K562 (cell line): ENCODE measurements around the gene GUK1. TPM values are rescaled to one million over a fixed set of nuclear protein-coding genes. Genes with fewer than 3 reads are reported as not detected.

Source experiments
- ATAC-seq: fragments of 200-7000 bp; cut with Tn5 transposase; 3 replicates; pipeline ENCODE4 v1.9.1; 2020; ENCODE audit warnings: moderate library complexity
- BruUV-seq: library from RNA; stranded (reverse); fragments of 400-500 nt; replicated peaks from 2 replicates; lab custom pipeline; 2021; lab: Mats Ljungman, UMichigan
- CTCF ChIA-PET: fragments of 300-600 bp; formaldehyde crosslinking; extraction: SDS; loops from one replicate; lab custom pipeline; 2021; ENCODE audit warnings: low intra/inter-chr PET ratio; lab: Yijun Ruan, JAX
- POLR2A ChIA-PET: fragments of 300-600, 350-650 bp; sonication (Branson Sonifier 250); formaldehyde crosslinking; extraction: SDS; loops from one replicate; lab custom pipeline; 2021; ENCODE audit warnings: antibody characterized with exemption, inconsistent platforms; lab: Yijun Ruan, JAX
- DNase-seq, 4 experiments: peaks; one replicate each; pipeline versions ENCODE4 v3.0.0 to v3.0.0-alpha.2; 2011 to 2018; ENCODE audit warnings: low spot score in 3 of 4, mixed read lengths in 3 of 4; ENCODE audit errors: extremely low read depth in 1 of 4
- FAIRE-seq: peaks from 2 replicates; lab custom pipeline; 2011; peaks lifted over from hg19 to GRCh38; lab: Jason Lieb, UNC
- H2AFZ ChIP-seq: 2 replicates; pipeline ENCODE4 v1.6.0; 2011; ENCODE audit warnings: low read depth, low read length, control low read depth, inconsistent platforms
- H3K27ac ChIP-seq: fragments of 200-600 bp; 3 replicates; pipeline ENCODE4 v1.8.0; 2011; ENCODE audit warnings: low read depth, mild to moderate bottlenecking, control low read depth, inconsistent platforms, low read length, moderate library complexity, mixed read lengths; ENCODE audit errors: extremely low read depth
- H3K27me3 ChIP-seq, 2 experiments: fragments of 300-600 bp in 1 of 2; 2 replicates in 1 of 2; 3 replicates in 1 of 2; pipeline versions ENCODE4 v1.6.0 to v1.8.0; 2011; ENCODE audit warnings: inconsistent platforms in 2 of 2, low read length in 2 of 2, mild to moderate bottlenecking in 1 of 2, mixed read lengths in 1 of 2, moderate library complexity in 1 of 2; ENCODE audit not compliant: control insufficient read depth in 2 of 2, insufficient read depth in 2 of 2
- H3K36me3 ChIP-seq: fragments of 300-600 bp; 3 replicates; pipeline ENCODE4 v1.8.0; 2011; ENCODE audit warnings: mild to moderate bottlenecking, low read length, inconsistent platforms; ENCODE audit not compliant: control insufficient read depth, insufficient read depth
- H3K4me1 ChIP-seq, 2 experiments: fragments of 200-600 bp in 1 of 2; replicated peaks in 1 of 2; 2 replicates in 1 of 2; 3 replicates in 1 of 2; pipeline versions ENCODE4 v1.5.1 to v1.8.0; 2011; ENCODE audit warnings: inconsistent platforms in 2 of 2, low read length in 2 of 2, mild to moderate bottlenecking in 1 of 2, mixed read lengths in 1 of 2, moderate library complexity in 1 of 2; ENCODE audit not compliant: control insufficient read depth in 2 of 2, insufficient read depth in 2 of 2
- H3K4me2 ChIP-seq: 2 replicates; pipeline ENCODE4 v1.6.1; 2011; ENCODE audit warnings: low read length, control low read depth, inconsistent platforms, mixed read lengths; ENCODE audit not compliant: insufficient read depth
- H3K4me3 ChIP-seq: fragments of 200-600 bp; sonication (generic), shearing (Covaris generic); 2 replicates; pipeline ENCODE4 v1.5.1; 2016; ENCODE audit warnings: control low read depth, inconsistent platforms
- H3K79me2 ChIP-seq: fragments of 200-600 bp; 3 replicates; pipeline ENCODE4 v1.8.0; 2011; ENCODE audit warnings: low read length, inconsistent platforms; ENCODE audit not compliant: control insufficient read depth, insufficient read depth
- H3K9ac ChIP-seq, 2 experiments: 2 replicates each; pipeline versions ENCODE4 v1.6.0 to v1.6.1; 2011; ENCODE audit warnings: low read depth in 2 of 2, low read length in 2 of 2, control low read depth in 1 of 2, inconsistent platforms in 1 of 2, mild to moderate bottlenecking in 1 of 2, mixed read lengths in 1 of 2; ENCODE audit not compliant: insufficient read depth in 1 of 2
- H3K9me1 ChIP-seq: one replicate; pipeline ENCODE4 v1.6.0; 2011; ENCODE audit warnings: inconsistent platforms, mild to moderate bottlenecking, low read length, moderate library complexity; ENCODE audit not compliant: control insufficient read depth, insufficient read depth
- H3K9me3 ChIP-seq: replicated peaks from 2 replicates; pipeline ENCODE4 v1.5.1; 2011; ENCODE audit warnings: low read depth, low read length, inconsistent platforms; ENCODE audit not compliant: control insufficient read depth, insufficient read depth
- H4K20me1 ChIP-seq: replicated peaks from 2 replicates; pipeline ENCODE4 v1.6.1; 2011; ENCODE audit warnings: low read length, inconsistent platforms, mixed read lengths; ENCODE audit not compliant: control insufficient read depth, insufficient read depth
- ERF ChIP-seq: fragments of 450-650 bp; formaldehyde crosslinking; IDR thresholded peaks from 2 replicates; pipeline ENCODE4 v1.4.0; 2020; ENCODE audit warnings: mild to moderate bottlenecking, mixed read lengths
- FIP1L1 ChIP-seq: fragments of 200-400 bp; formaldehyde crosslinking; IDR thresholded peaks from 2 replicates; pipeline ENCODE4 v1.6.1; 2018; ENCODE audit warnings: mild to moderate bottlenecking, low read depth, low read length; ENCODE audit not compliant: poor library complexity, severe bottlenecking
- HNRNPH1 ChIP-seq: fragments of 200-400 bp; formaldehyde crosslinking; optimal IDR thresholded peaks from 2 replicates; pipeline ENCODE3; 2017; ENCODE audit warnings: low read depth, mild to moderate bottlenecking, low read length, moderate library complexity
- IRF2 ChIP-seq: sonication (generic); formaldehyde crosslinking; IDR thresholded peaks from 2 replicates; pipeline ENCODE4 v1.8.1; 2022; ENCODE audit warnings: mild to moderate bottlenecking, missing genetic modification reagents
- JUND ChIP-seq, 2 experiments: IDR thresholded peaks; 2 replicates in 1 of 2; 3 replicates in 1 of 2; pipeline ENCODE4 v1.6.1; 2011; ENCODE audit warnings: borderline replicate concordance in 2 of 2, low read depth in 2 of 2, low read length in 2 of 2, improper control_type of control experiment in 1 of 2, missing biosample characterization in 1 of 2, missing genetic modification characterization in 1 of 2, missing genetic modification reagents in 1 of 2
- MEIS2 ChIP-seq: fragments of 450-650 bp; IDR thresholded peaks from 2 replicates; pipeline ENCODE4 v1.6.1; 2014; ENCODE audit warnings: mild to moderate bottlenecking; ENCODE audit not compliant: partially characterized antibody
- MTA1 ChIP-seq: fragments of 450-650 bp; IDR thresholded peaks from 2 replicates; pipeline ENCODE4 v1.6.1; 2017; ENCODE audit warnings: borderline replicate concordance
- NCOA6 ChIP-seq: fragments of 450-650 bp; IDR thresholded peaks from 2 replicates; pipeline ENCODE4 v1.6.1; 2017; ENCODE audit warnings: mild to moderate bottlenecking
- PHB ChIP-seq: fragments of 250-450 bp; sonication (Bioruptor Pico); IDR thresholded peaks from 2 replicates; pipeline ENCODE4 v1.5.0; 2021
- PTTG1 ChIP-seq: fragments of 450-650 bp; IDR thresholded peaks from 2 replicates; pipeline ENCODE4 v1.6.1; 2016; ENCODE audit warnings: low read depth, mild to moderate bottlenecking, missing genetic modification characterization, missing compliant biosample characterization
- WHSC1 ChIP-seq: IDR thresholded peaks from one replicate; pipeline ENCODE4 v1.6.1; 2012; ENCODE audit warnings: low read length, control low read depth, inconsistent platforms
- ZNF134 ChIP-seq: fragments of 250-450 bp; sonication (Bioruptor Pico); conservative IDR thresholded peaks from 2 replicates; pipeline ENCODE4 v1.4.0; 2020
- ZNF395 ChIP-seq: fragments of 200-800 bp; sonication (Bioruptor generic); IDR thresholded peaks from 2 replicates; pipeline ENCODE4 v1.6.1; 2017; ENCODE audit warnings: missing genetic modification characterization, missing compliant biosample characterization
- ZNF586 ChIP-seq: fragments of 450-650 bp; formaldehyde crosslinking; conservative IDR thresholded peaks from 2 replicates; pipeline ENCODE4 v1.4.0; 2020; ENCODE audit warnings: mild to moderate bottlenecking, moderate library complexity
- ZNF695 ChIP-seq: fragments of 450-650 bp; formaldehyde crosslinking; IDR thresholded peaks from 2 replicates; pipeline ENCODE4 v1.4.0; 2020; ENCODE audit warnings: mild to moderate bottlenecking, moderate library complexity
- ZNF717 ChIP-seq: fragments of 250-450 bp; sonication (Bioruptor Pico); IDR thresholded peaks from 2 replicates; pipeline ENCODE4 v1.5.0; 2021
- ZNF780A ChIP-seq: fragments of 250-450 bp; sonication (Bioruptor Pico); IDR thresholded peaks from 2 replicates; pipeline ENCODE4 v1.5.0; 2021; ENCODE audit warnings: mild to moderate bottlenecking
- WGBS: fragments of 100-300 bp; shearing (Covaris generic); methylation state at CpG from one replicate; pipeline ENCODE4 v1.1.6; 2016; ENCODE audit warnings: low coverage, mixed read lengths; ENCODE audit not compliant: insufficient coverage; ENCODE audit errors: missing lambda C conversion rate; 5-methylcytosine and 5-hydroxymethylcytosine counted together
- in situ Hi-C: fragments of 300-500 bp; cut with MboI; formaldehyde crosslinking; loops from 4 replicates; pipeline ENCODE4 v1.15.0; 2018; ENCODE audit warnings: inconsistent platforms, mixed read lengths
- intact Hi-C: fragments of 100-400 bp; cut with micrococcal nuclease; formaldehyde crosslinking; loops from 2 replicates; pipeline ENCODE4 v1.14.2; 2022
- polyA plus RNA-seq, 8 experiments: library from polyadenylated mRNA; depleted of rRNA in 4 of 8; stranded (reverse) in 5 of 8; unstranded in 3 of 8; fragments of >200 nt; fragmentation: Nextera tagmentation in 2 of 8; fragmentation: Illumina TruSeq in 1 of 8; extraction: Ambion mirVana in 2 of 8; extraction: Trizol in 1 of 8; gene quantifications; 2 replicates each; pipeline versions ENCODE4 v1.2.1 to v1.2.3, GENCODE V29; 2011 to 2014; ENCODE audit warnings: inconsistent platforms in 1 of 8, missing spikeins in 1 of 8
- total RNA-seq, 7 experiments: library from RNA; depleted of rRNA in 6 of 7; stranded (reverse); fragments of >200 nt in 6 of 7; fragmentation: Illumina TruSeq in 2 of 7; extraction: Trizol in 2 of 7; gene quantifications; 2 replicates each; pipeline versions ENCODE4 v1.2.1 to v1.2.3, GENCODE V29; 2011 to 2021; ENCODE audit warnings: low replicate concordance in 1 of 7
- TF ChIP-seq, protein P1 (sequence below): fragments of 250-450 bp; sonication (Bioruptor Pico); IDR thresholded peaks from 2 replicates; pipeline ENCODE4 v1.8.0; 2022; ENCODE audit warnings: inconsistent platforms
- TF ChIP-seq, protein P2 (sequence below): fragments of 450-650 bp; IDR thresholded peaks from 2 replicates; pipeline ENCODE4 v1.6.1; 2016

GUK1 gene
- total and polyA plus RNA-seq, 9 of the 15 experiments (the other 6 are each of a cell fraction or from before 2014, with no cell fraction given), result 7.0 to 331 (median 132) TPM

DNA sequence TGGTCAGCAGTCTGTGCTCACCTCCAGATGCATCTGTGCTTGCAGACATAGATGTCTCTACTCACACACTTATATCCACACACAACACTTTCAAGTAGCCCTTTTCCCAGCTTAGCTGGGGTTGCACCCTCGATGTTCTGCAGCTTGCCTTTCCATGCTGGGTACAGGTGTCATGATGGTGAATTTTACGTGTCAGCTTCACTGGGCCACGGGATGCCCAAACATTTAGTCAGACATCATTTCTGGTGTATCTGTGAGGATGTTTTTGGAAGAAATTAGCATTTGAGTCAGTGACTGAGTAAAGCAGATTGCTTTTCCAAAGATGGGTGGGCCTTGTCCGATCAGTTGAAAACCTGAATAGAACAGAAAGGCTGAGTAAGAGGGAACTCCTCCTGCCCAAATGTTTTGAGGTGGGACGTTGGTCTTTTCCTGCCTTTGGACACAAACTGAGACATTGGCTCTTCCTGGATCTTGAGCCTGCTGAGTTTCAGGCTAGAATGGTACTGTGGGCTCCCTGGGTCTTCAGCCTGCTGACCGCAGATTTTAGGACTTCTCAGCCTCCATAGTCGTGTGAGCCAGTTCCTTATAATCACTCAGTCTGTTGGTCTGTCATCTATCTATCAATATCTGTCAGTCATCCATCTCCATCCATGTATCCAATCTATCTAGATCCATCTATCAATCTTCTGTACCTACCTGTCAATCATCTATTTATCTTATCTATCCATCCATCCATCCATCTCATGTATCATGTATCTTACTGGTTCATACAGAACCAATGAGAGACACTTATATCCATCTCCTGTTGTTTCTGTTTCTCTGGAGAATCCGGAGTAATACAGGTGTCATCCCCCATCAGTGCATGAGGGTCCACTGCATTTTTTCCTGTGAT, 55.1 kb downstream of the GUK1 start:
- Histone ChIP-seq H4K20me1 (no peaks in the 10 kb centered on the region), H3K9me1 (no peaks in the 10 kb centered on the region), H3K9me3 (peaks cover 9% of the 10 kb centered on the region), H3K4me2 (no peak overlapping the region), H3K79me2 (no peaks in the 10 kb centered on the region), H3K27me3 (no peaks in the 10 kb centered on the region; a peak in 1 of 5 replicates), H3K4me3 (no peak overlapping the region), H2AFZ (no peak overlapping the region), H3K36me3 (no peaks in the 10 kb centered on the region), H3K9ac (no peak overlapping the region), H3K27ac (no peak overlapping the region), H3K4me1 (peaks cover 4 to 6% of the 10 kb centered on the region in 2 experiments; a peak in 4 of 5 replicates)
- 12% methylated on average over 8 of the region's 8 CpGs for WGBS
- ChIA-PET CTCF (no interaction called here), POLR2A (interaction anchor here (0.6 to 0.7 kb wide), 2 partner anchors 7 to 668 kb away, joined by 3 to 4 read pairs; no protein-coding TSS in a partner anchor)
- intact Hi-C loops, result no loop called here
- DNase-seq, result no peak
- ATAC-seq, result no peak
- BruUV-seq, result no TSS peak
- in situ Hi-C loops, result no loop called here
- FAIRE-seq, result no peak
- TF ChIP-seq IRF2 (CRISPR knock-in tag), result no peak
- TF ChIP-seq WHSC1, result no peak
- no peak for TF ChIP-seq HNRNPH1
- peak; percentile 93 for TF ChIP-seq ZNF134 (CRISPR knock-in tag)
- no peak for TF ChIP-seq NCOA6
- no peak for TF ChIP-seq ZNF695
- no peak for TF ChIP-seq PHB (CRISPR knock-in tag)
- TF ChIP-seq ZNF395 (CRISPR knock-in tag), result no peak
- no peak for TF ChIP-seq ZNF717 (CRISPR knock-in tag)
- no peak for TF ChIP-seq ZNF586 (CRISPR knock-in tag)
- TF ChIP-seq, protein P1, sequence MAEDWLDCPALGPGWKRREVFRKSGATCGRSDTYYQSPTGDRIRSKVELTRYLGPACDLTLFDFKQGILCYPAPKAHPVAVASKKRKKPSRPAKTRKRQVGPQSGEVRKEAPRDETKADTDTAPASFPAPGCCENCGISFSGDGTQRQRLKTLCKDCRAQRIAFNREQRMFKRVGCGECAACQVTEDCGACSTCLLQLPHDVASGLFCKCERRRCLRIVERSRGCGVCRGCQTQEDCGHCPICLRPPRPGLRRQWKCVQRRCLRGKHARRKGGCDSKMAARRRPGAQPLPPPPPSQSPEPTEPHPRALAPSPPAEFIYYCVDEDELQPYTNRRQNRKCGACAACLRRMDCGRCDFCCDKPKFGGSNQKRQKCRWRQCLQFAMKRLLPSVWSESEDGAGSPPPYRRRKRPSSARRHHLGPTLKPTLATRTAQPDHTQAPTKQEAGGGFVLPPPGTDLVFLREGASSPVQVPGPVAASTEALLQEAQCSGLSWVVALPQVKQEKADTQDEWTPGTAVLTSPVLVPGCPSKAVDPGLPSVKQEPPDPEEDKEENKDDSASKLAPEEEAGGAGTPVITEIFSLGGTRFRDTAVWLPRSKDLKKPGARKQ (CRISPR knock-in tag), result no peak
- no peak for TF ChIP-seq MTA1
- TF ChIP-seq, protein P2, sequence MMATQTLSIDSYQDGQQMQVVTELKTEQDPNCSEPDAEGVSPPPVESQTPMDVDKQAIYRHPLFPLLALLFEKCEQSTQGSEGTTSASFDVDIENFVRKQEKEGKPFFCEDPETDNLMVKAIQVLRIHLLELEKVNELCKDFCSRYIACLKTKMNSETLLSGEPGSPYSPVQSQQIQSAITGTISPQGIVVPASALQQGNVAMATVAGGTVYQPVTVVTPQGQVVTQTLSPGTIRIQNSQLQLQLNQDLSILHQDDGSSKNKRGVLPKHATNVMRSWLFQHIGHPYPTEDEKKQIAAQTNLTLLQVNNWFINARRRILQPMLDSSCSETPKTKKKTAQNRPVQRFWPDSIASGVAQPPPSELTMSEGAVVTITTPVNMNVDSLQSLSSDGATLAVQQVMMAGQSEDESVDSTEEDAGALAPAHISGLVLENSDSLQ, result peak; percentile 75
- TF ChIP-seq ZNF780A (CRISPR knock-in tag), result no peak
- TF ChIP-seq PTTG1, result no peak
- TF ChIP-seq ERF (CRISPR knock-in tag), result no peak
- TF ChIP-seq MEIS2, result peak; percentile 56
- no peak for TF ChIP-seq FIP1L1
- TF ChIP-seq JUND (IDR thresholded peaks at IDR 0.05; ENCODE audit: borderline replicate concordance, low read depth, low read length), result no peak
- TF ChIP-seq JUND (tag; IDR thresholded peaks at IDR 0.05; ENCODE audit: borderline replicate concordance, low read depth, low read length), result no peak
